H1 (cell line): ENCODE results near the gene KIF2C. TPM values are rescaled to one million over a fixed set of nuclear protein-coding genes. Genes with fewer than 3 reads are reported as not detected.

Source experiments
- CTCF ChIA-PET: fragments of 300-600 bp; sonication (Branson Sonifier 250); formaldehyde crosslinking; loops from one replicate; lab custom pipeline; 2021; ENCODE audit not compliant: partially characterized antibody; lab: Charles Lee
- POLR2A ChIA-PET: fragments of 300-600 bp; sonication (Branson Sonifier 250); formaldehyde crosslinking; loops from one replicate; lab custom pipeline; 2021; ENCODE audit warnings: inconsistent platforms; ENCODE audit not compliant: partially characterized antibody; lab: Charles Lee
- DNase-seq, 2 experiments: peaks; one replicate each; pipeline versions ENCODE4 v3.0.0 to v3.0.0-alpha.2; 2010 to 2022; ENCODE audit warnings: low spot score in 2 of 2, low read depth in 1 of 2, mixed read lengths in 1 of 2
- FAIRE-seq: peaks from 2 replicates; lab custom pipeline; 2011; peaks lifted over from hg19 to GRCh38; lab: Jason Lieb, UNC
- H2AFZ ChIP-seq: 2 replicates; pipeline ENCODE4 v1.8.1; 2012; ENCODE audit warnings: low read length, inconsistent platforms
- H2AK5ac ChIP-seq: 2 replicates; pipeline ENCODE4 v1.6.1; 2013; ENCODE audit warnings: low read depth, low read length
- H2BK120ac ChIP-seq: replicated peaks from 2 replicates; pipeline ENCODE3; 2013; ENCODE audit warnings: low read depth, low read length, inconsistent platforms
- H2BK12ac ChIP-seq: 2 replicates; pipeline ENCODE4 v1.6.1; 2013; ENCODE audit warnings: low read depth, low read length
- H2BK15ac ChIP-seq: 2 replicates; pipeline ENCODE4 v1.6.1; 2013; ENCODE audit warnings: low read length
- H2BK20ac ChIP-seq: 2 replicates; pipeline ENCODE4 v1.6.1; 2013; ENCODE audit warnings: low read length
- H2BK5ac ChIP-seq: 2 replicates; pipeline ENCODE4 v1.6.1; 2013; ENCODE audit warnings: low read depth, low read length
- H3K14ac ChIP-seq: 2 replicates; pipeline ENCODE4 v1.6.1; 2013; ENCODE audit warnings: inconsistent platforms; ENCODE audit not compliant: insufficient read length
- H3K18ac ChIP-seq: 2 replicates; pipeline ENCODE4 v1.6.1; 2013; ENCODE audit warnings: low read length; ENCODE audit errors: extremely low read depth
- H3K23ac ChIP-seq: 2 replicates; pipeline ENCODE4 v1.6.1; 2013; ENCODE audit warnings: inconsistent platforms; ENCODE audit not compliant: insufficient read length
- H3K23me2 ChIP-seq: 2 replicates; pipeline ENCODE4 v1.6.1; 2013; ENCODE audit warnings: low read depth, low read length
- H3K27ac ChIP-seq: 2 replicates; pipeline ENCODE4 v1.6.1; 2011; ENCODE audit warnings: low read depth, low read length, inconsistent platforms
- H3K27me3 ChIP-seq, 4 experiments: replicated peaks in 1 of 4; 1 replicate in 1 of 4; 2 replicates in 3 of 4; pipeline versions ENCODE4 v1.6.1 to v1.8.1; 2011 to 2013; ENCODE audit warnings: low read length in 3 of 4, mild to moderate bottlenecking in 3 of 4, inconsistent platforms in 2 of 4, mixed read lengths in 2 of 4, moderate library complexity in 1 of 4; ENCODE audit not compliant: control insufficient read depth in 3 of 4, insufficient read depth in 3 of 4; ENCODE audit errors: extremely low read depth in 1 of 4
- H3K36me3 ChIP-seq, 4 experiments: 2 replicates each; pipeline versions ENCODE4 v1.6.1 to v1.8.1; 2011 to 2013; ENCODE audit warnings: mild to moderate bottlenecking in 4 of 4, low read length in 3 of 4, moderate library complexity in 2 of 4, control low read depth in 1 of 4, inconsistent platforms in 1 of 4; ENCODE audit not compliant: insufficient read depth in 4 of 4, control insufficient read depth in 2 of 4
- H3K4ac ChIP-seq: replicated peaks from 2 replicates; pipeline ENCODE3; 2013; ENCODE audit warnings: low read length, low read depth, mixed read lengths, inconsistent platforms; ENCODE audit not compliant: insufficient read length
- H3K4me1 ChIP-seq, 4 experiments: replicated peaks in 1 of 4; 1 replicate in 1 of 4; 2 replicates in 3 of 4; pipeline versions ENCODE4 v1.6.1 to v1.8.1; 2011 to 2013; ENCODE audit warnings: low read length in 3 of 4, inconsistent platforms in 2 of 4, mixed read lengths in 1 of 4; ENCODE audit not compliant: insufficient read depth in 4 of 4, control insufficient read depth in 3 of 4
- H3K4me2 ChIP-seq, 2 experiments: 2 replicates each; pipeline versions ENCODE4 v1.6.1 to v1.8.1; 2011 to 2013; ENCODE audit warnings: low read depth in 2 of 2, low read length in 2 of 2, control low read depth in 1 of 2, inconsistent platforms in 1 of 2, mild to moderate bottlenecking in 1 of 2; ENCODE audit not compliant: insufficient read depth in 1 of 2
- H3K4me3 ChIP-seq, 4 experiments: fragments of 200-600, 300-600 bp in 1 of 4; sonication (generic), shearing (Covaris generic), sonication (Bioruptor Twin) in 1 of 4; 2 replicates each; pipeline versions ENCODE4 v1.5.1 to v1.8.1; 2011 to 2016; ENCODE audit warnings: low read length in 4 of 4, low read depth in 3 of 4, control low read depth in 2 of 4, inconsistent platforms in 2 of 4, mild to moderate bottlenecking in 2 of 4, mixed read lengths in 1 of 4, moderate library complexity in 1 of 4; ENCODE audit not compliant: insufficient read depth in 2 of 4; ENCODE audit errors: extremely low read depth in 1 of 4
- H3K56ac ChIP-seq: replicated peaks from 2 replicates; pipeline ENCODE3; 2013; ENCODE audit warnings: low read depth, mild to moderate bottlenecking, mixed read lengths, low read length, inconsistent platforms; ENCODE audit not compliant: insufficient read length
- H3K79me1 ChIP-seq: 2 replicates; pipeline ENCODE4 v1.6.1; 2013; ENCODE audit warnings: low read depth, low read length, control low read depth
- H3K79me2 ChIP-seq, 2 experiments: 2 replicates each; pipeline versions ENCODE4 v1.6.1 to v1.8.1; 2012 to 2013; ENCODE audit warnings: low read length in 2 of 2, mild to moderate bottlenecking in 2 of 2, inconsistent platforms in 1 of 2; ENCODE audit not compliant: insufficient read depth in 2 of 2, control insufficient read depth in 1 of 2
- H3K9ac ChIP-seq, 4 experiments: replicated peaks in 1 of 4; 1 replicate in 1 of 4; 2 replicates in 3 of 4; pipeline versions ENCODE4 v1.6.1 to v1.8.1; 2011 to 2013; ENCODE audit warnings: low read depth in 3 of 4, low read length in 3 of 4, control low read depth in 2 of 4, mild to moderate bottlenecking in 2 of 4, moderate library complexity in 2 of 4, inconsistent platforms in 1 of 4; ENCODE audit errors: extremely low read depth in 1 of 4
- H3K9me3 ChIP-seq, 2 experiments: 2 replicates each; pipeline versions ENCODE4 v1.6.1 to v1.8.1; 2012 to 2013; ENCODE audit warnings: mild to moderate bottlenecking in 2 of 2, moderate library complexity in 2 of 2, control low read depth in 1 of 2, inconsistent platforms in 1 of 2, low read depth in 1 of 2, low read length in 1 of 2, mixed read lengths in 1 of 2; ENCODE audit not compliant: insufficient read depth in 2 of 2
- H4K20me1 ChIP-seq, 2 experiments: replicated peaks in 1 of 2; 2 replicates each; pipeline versions ENCODE3 to v1.8.1; 2011 to 2013; ENCODE audit warnings: inconsistent platforms in 2 of 2, low read length in 2 of 2, mild to moderate bottlenecking in 1 of 2; ENCODE audit not compliant: insufficient read depth in 2 of 2, control insufficient read depth in 1 of 2
- H4K5ac ChIP-seq: 2 replicates; pipeline ENCODE4 v1.6.1; 2013; ENCODE audit warnings: low read length, low read depth, mixed read lengths, inconsistent platforms; ENCODE audit not compliant: insufficient read length
- H4K8ac ChIP-seq: 2 replicates; pipeline ENCODE4 v1.8.0; 2013; ENCODE audit warnings: mild to moderate bottlenecking, moderate library complexity, low read length, inconsistent platforms; ENCODE audit not compliant: insufficient read depth; ENCODE audit errors: extremely low read depth
- H4K91ac ChIP-seq: replicated peaks from 2 replicates; pipeline ENCODE3; 2013; ENCODE audit warnings: low read length, mixed read lengths, inconsistent platforms; ENCODE audit not compliant: insufficient read length
- ASH2L ChIP-seq: fragments of 200-600, 300-600 bp; sonication (generic); IDR thresholded peaks from one replicate; pipeline ENCODE4 v1.7.1; 2017; ENCODE audit warnings: low read length
- MAFK ChIP-seq: IDR thresholded peaks from 2 replicates; pipeline ENCODE4 v1.6.1; 2012; ENCODE audit warnings: low read depth, mild to moderate bottlenecking, improper control_type of control experiment, low read length
- ZNF274 ChIP-seq: IDR thresholded peaks from 2 replicates; pipeline ENCODE4 v1.7.0; 2012; ENCODE audit warnings: low read length, borderline replicate concordance; ENCODE audit errors: extremely low read depth
- WGBS, 2 experiments: shearing (Covaris generic) in 1 of 2; methylation state at CpG; one replicate each; pipeline versions ENCODE4 v1.1.6 to v1.1.7; 2013 to 2015; ENCODE audit warnings: low lambda C conversion rate in 2 of 2, mixed read lengths in 2 of 2, inconsistent platforms in 1 of 2, low coverage in 1 of 2, missing lambda C conversion rate in 1 of 2; ENCODE audit not compliant: insufficient replicate concordance in 2 of 2, insufficient coverage in 1 of 2, insufficient read length in 1 of 2; ENCODE audit errors: extremely low coverage in 1 of 2, missing lambda C conversion rate in 1 of 2; 5-methylcytosine and 5-hydroxymethylcytosine counted together
- polyA plus RNA-seq, 7 experiments: library from polyadenylated mRNA; depleted of rRNA in 3 of 7; stranded (reverse) in 5 of 7; unstranded in 2 of 7; fragments of >200 nt in 5 of 7; fragments of 200-250 nt in 2 of 7; gene quantifications; 1 replicate in 5 of 7; 2 replicates in 1 of 7; 4 replicates in 1 of 7; pipeline versions ENCODE4 v1.2.1 to v1.2.3, GENCODE V29; 2011 to 2013; ENCODE audit warnings: missing spikeins in 2 of 7, mixed read lengths in 2 of 7
- total RNA-seq: library from RNA; stranded (reverse); fragmentation: NEBNext Ultra II Directional; extraction: Animal tissue kit (Norgen Biotek cat#: 25700); gene quantifications from 2 replicates; pipeline ENCODE4 v1.2.1, GENCODE V29; 2021

The KIF2C gene
- total and polyA plus RNA-seq, 2 of the 8 experiments (the other 6 are each of a cell fraction or from before 2014, with no cell fraction given) = 41.8 to 68.1 TPM

- Histone ChIP-seq H3K9ac (no peak overlapping the region), H3K18ac (no peak overlapping the region), H2BK20ac (no peak overlapping the region), H3K79me2 (no peaks in the 10 kb centered on the region), H3K9me3 (no peaks in the 10 kb centered on the region), H4K20me1 (no peaks in the 10 kb centered on the region), H2BK12ac (no peak overlapping the region), H3K4me1 (no peaks in the 10 kb centered on the region), H3K27me3 (no peaks in the 10 kb centered on the region), H3K56ac (no peak overlapping the region), H3K23me2 (no peaks in the 10 kb centered on the region), H4K5ac (no peak overlapping the region), H2BK5ac (no peak overlapping the region), H2AK5ac (no peak overlapping the region)
- DNase-seq = no peak
- POLR2A ChIA-PET = interaction anchor here (0.9 to 1.7 kb wide), 4 partner anchors 10 to 35 kb away, joined by 3 to 8 read pairs (median 4); partner anchors contain the start of gene RNU5D-1
- TF ChIP-seq ZNF274 (no peak), MAFK (no peak), ASH2L (no peak)
- TF ChIP-seq, all 59 proteins: peak for 0
- Histone ChIP-seq H2BK120ac (no peak overlapping the region), H3K4me3 (no peak overlapping the region), H4K8ac (no peak overlapping the region), H3K4ac (no peak overlapping the region), H3K4me2 (no peak overlapping the region), H3K23ac (no peak overlapping the region), H2BK15ac (no peak overlapping the region), H3K14ac (no peak overlapping the region), H3K79me1 (no peaks in the 10 kb centered on the region), H2AFZ (no peak overlapping the region), H4K91ac (no peak overlapping the region), H3K36me3 (no peaks in the 10 kb centered on the region), H3K27ac (no peak overlapping the region)
- FAIRE-seq = no peak
- CTCF ChIA-PET = interaction anchor here (0.7 to 2.2 kb wide), 5 partner anchors 11 to 558 kb away, joined by 3 to 7 read pairs (median 4); no protein-coding TSS in a partner anchor
- WGBS, 2 experiments = 97% methylated on average over 4 of the region's 4 CpGs; no CpG with 5 or more reads in 1 of the 2 experiments
Observed at GRCh38 chr1:44695671-44696070, 44.0 kb upstream of the KIF2C start.
